HG03460 (cell line): ENCODE data around the gene KRTAP9-1.
"Not testable (repeated sequence)": the region's sequence is repeated elsewhere in the genome, so short reads cannot be mapped to it uniquely, and the experiment has no call there.

Source experiments
- ATAC-seq: cut with Tn5 transposase; IDR thresholded peaks from one replicate; pipeline ENCODE4 v1.9.1; 2021; ENCODE audit not compliant: unreplicated experiment

Gene KRTAP9-1

DNA sequence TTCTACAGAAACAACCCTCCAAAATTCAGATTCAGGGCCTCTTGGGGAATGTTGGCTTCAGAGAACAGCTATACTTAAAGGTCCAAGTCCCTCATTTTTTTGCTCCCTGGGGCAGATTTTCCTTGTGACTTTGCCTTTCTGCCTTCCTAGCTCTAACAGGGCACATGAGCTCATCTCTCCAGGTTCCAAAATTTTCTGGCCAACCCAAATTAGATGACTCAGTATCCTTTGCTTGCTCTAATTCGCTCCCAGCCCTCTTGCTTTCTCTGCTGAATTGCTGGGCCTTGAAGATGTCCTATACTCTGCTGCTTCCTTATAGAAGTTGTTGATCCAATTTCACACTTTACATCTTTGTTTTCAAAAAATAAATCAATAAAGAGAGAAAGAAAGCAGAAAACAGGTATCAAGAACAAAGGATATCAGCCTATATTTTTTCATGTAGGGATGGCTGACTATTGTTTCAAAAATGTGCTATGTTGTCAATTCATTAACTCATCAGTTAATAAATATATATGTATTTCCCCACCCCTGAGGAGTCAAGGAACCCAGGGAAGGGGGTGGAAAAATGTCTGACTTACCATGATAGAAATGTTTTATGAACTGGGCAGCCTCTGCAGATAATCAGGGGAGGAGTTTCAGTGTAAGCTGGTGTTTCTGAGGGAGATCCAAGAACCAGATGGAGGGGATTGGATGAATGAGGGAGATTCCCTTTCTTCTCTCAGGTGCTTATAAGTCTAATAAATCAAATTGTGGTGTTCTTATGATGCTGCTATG is 10.7 kb upstream of the KRTAP9-1 start:
- no peak for ATAC-seq

DNA sequence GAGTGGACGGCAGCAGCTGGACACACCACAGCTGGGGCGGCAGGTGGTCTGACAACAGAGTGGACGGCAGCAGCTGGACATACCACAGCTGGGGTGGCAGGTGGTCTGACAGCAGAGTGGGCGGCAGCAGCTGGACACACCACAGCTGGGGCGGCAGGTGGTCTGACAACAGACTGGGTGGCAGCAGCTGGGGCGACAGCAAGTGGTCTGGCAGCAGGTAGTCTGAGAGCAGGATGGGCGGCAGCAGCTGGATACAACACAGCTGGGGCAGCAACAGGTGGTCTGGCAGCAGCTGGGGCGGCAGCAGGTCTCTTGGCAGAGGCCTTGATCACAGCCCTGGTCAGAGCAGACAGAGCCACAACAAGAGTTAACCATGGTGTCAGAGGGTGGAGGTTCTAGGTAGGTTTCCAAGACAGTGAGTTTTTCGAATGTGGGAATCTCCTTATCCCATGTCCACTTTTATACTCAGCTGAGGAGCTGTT is 5.2 kb upstream of the KRTAP9-1 start, which contains the start of gene KRTAP4-1:
Gene KRTAP4-1, minus strand, starts transcription at position 432 of the 482 bp plus-strand sequence. Its CDS starts 57 bp downstream, at position 375.
- no peak for ATAC-seq

DNA sequence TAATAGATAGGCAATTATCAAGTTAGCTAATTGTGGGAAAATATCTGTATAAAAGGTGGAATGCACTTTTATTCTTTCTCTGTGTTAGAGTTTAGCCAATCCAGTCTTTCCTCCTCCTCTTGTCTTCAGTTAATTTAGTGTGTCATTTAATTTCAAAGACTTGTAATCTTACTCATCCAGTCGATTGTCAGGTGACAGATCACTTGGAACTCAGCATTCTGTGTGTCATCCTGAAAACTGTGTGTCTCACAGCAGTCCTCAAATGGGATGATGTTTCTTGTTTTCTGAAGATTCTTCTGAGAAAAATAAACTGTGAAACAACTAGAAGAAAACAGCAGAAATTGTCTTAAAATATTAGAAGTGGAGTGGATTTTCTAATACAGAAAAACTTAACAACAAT is 4.7 kb upstream of the KRTAP9-1 start:
- ATAC-seq = no peak

DNA sequence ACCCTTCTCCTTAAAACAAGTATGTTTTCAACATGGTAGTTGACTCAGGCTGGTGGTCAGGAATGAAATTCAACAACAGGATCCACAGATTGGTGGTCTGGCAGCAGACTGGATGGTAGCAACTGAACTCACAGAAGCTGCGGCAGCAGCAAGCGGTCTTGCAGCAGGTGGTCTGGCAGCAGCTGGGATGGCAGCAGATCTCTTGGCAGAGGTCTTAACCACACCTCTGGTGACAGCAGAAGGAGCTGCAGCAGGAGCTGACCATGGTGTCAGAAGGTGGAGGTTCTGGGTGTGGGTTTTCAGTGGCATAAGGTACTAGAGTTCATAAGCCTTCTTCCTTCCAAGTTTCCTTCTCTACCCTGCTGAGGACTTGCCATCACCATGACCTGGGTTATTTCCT is 2.8 kb upstream of the KRTAP9-1 start:
- ATAC-seq = no peak

DNA sequence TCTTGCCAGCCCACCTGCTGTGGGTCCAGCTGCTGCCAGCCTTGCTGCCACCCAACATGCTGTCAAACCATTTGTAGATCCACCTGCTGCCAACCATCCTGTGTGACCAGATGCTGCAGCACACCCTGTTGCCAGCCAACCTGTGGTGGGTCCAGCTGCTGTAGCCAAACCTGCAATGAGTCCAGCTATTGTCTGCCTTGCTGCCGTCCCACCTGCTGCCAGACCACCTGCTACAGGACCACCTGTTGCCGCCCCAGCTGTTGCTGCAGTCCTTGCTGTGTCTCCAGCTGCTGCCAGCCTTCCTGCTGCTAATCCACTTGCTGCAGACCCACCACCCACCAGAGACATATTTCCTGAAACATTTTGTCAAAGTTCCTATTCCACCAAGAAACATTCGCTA is 641 bp downstream of the KRTAP9-1 start:
- no peak for ATAC-seq

DNA sequence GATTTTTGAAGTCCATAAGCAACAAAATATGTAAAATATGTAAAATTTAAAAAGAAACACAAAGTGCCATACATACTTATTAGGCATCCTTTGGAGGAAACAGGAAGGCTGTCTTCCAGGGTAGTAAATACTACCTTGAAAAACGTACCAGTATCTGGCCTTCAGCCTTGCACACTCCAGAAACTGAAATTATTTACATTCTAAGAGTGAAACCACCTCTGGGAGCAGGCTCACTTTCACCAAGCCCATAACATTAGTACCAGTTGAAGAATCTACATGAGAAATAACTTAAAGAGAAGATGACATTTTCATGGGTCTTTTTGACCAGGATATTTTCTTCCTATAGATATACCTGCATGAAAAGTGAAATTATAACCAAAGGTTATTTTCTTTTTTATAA is 6.4 kb downstream of the KRTAP9-1 start:
- no peak for ATAC-seq

DNA sequence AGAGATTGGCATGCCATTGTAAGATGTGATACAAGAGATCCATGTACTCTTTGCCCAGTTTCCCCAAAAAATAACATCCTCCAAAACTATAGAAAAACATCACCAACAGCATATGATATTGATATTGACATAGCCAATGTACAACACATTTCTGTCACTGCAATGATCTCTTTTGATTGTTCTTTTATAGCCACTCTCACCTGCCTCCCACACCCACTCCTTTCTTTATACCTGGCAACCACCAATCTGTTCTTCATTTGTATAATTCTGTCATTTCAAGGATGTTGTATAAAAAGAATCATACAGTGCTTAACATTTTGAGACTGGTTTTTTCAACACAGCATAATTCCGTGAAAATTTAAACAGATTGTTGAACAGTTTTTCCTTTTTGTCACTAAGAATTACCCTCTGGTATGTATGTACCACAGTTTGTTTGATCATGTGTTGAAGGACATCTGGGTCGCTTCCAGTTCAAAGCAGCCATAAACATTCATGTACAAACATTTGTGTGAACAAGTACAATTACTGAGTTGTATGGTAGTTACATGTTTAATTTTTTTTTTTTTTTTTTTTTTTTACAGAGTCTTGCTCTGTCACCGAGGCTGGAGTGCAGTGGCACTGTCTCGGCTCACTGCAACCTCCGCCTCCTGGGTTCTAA is 9.9 kb downstream of the KRTAP9-1 start:
- no peak for ATAC-seq

DNA sequence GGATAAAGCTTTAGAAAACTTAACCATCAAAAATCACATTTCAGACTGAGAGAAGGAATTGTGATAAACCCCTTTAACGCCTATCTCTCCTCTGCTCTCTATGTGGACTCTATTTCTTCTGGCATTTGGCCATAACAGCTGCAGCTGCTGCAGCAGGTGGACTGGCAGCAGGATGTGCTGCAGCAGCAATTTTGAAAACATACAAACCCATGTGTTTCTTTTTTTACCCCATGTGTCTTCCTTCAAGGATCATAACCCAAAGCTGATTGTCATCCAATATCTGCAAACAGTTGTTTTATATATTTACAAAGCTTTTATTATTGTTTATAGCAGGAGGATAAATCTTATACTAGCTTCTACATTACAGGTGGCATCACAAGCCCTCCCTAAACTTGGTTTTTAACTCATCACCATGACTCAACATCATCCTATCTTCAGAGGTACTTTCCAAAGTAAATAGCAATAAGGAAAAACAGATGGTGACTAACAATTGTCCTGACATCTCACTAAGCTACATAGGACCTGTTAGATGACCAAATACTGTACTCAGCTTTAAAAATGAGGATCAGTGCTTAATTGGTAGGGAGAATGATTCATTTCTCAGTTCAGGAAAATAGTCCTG is 22.3 kb downstream of the KRTAP9-1 start:
- no peak for ATAC-seq

DNA sequence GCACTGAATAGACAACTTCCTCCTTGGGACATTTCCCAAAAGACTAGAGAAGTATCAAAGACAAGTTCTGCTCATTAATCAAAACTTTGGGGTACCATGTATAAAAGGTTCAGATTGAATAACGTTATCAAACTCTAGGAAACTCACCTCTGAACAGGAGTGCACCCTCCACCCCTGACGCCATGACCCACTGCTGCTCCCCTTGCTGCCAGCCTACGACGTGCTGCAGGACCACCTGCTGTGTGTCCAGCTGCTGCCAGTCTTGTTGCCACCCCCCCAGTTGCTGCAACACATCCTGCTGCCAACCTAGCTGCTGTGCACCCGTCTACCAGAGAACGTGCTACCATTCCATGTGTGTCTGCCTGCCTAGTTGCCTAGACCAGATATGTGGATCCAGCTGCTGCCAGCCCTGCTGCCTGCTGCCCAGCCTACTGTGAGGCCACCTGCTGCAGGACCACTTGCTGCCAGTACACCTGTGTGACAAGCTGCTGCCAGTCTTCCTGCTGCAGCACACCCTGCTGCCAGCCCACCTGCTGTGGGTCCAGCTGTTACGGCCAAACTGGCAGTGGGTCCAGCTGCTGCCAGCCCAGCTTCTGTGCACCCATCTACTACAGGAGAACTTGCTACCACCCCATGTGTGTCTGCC is 23.0 kb downstream of the KRTAP9-1 start:
- no peak for ATAC-seq

DNA sequence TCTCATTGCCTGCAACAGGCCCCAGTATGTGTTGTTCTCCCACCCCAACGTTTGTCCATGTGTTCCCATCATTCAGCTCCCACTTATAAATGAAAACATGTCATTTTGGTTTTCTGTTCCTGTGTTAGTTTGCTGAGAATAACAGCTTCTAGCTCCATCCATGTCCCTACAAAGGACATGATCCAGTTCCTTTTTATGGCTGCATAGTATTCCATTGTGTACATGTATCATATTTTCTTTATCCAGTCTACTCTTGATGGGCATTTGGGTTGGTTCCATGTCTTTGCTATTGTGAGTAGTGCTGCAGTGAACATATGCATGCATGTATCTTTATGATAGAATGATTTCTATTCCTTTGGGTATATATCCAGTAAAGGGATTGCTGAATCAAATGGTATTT is 26.0 kb downstream of the KRTAP9-1 start:
- ATAC-seq = no peak

DNA sequence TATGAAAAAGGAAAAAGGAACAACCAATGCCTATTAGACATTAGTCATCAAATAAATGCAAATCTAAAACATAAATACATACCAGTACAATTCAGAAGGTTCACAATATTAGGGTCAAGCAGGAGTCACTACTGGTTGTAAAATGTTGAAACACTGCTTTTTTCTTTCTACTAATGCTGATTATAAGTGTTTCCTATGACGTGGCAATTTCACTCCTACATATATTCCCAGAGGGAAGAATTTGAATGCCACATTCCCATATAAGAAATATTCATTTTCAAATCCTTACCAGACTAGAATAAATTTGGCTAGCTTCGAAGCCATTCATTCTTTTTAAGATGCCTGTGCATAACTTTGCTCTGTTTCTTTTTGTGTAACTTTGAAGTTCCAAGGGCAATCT is 34.1 kb downstream of the KRTAP9-1 start:
- no peak for ATAC-seq

DNA sequence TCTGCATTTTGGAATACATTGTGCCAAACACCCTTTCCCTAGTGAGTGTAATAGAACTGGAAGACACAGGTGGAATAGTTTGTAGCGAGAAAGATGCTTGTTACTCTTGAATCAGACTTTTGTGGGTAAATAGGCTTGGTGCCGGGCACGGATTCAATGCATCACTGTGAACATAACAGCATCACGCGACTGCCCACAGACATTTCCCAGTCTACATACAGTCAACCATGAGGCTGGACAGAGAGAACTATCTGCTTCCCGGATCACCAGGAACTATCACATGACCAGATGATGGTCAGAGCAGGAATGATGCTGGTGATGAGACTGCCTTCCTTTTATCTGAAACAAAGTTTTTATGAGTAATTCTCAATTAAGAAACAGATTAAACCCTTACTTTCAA is 36.4 kb downstream of the KRTAP9-1 start:
- no peak for ATAC-seq

DNA sequence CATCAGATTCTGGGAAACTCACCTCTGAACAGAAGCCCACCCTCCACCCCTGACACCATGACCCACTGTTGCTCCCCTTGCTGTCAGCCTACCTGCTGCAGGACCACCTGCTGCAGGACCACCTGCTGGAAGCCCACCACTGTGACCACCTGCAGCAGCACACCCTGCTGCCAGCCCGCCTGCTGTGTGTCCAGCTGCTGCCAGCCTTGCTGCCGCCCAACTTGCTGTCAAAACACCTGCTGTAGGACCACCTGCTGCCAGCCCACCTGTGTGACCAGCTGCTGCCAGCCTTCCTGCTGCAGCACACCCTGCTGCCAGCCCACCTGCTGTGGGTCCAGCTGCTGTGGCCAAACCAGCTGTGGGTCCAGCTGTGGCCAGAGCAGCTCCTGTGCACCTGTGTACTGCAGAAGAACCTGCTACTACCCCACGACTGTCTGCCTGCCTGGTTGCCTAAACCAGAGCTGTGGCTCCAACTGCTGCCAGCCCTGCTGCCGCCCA is 37.0 kb downstream of the KRTAP9-1 start, which contains the start of gene KRTAP9-2:
Gene KRTAP9-2, plus strand, starts transcription at position 51 of the 498 bp plus-strand sequence. Its CDS starts 7 bp downstream, at position 58.
- not testable (repeated sequence) for ATAC-seq

DNA sequence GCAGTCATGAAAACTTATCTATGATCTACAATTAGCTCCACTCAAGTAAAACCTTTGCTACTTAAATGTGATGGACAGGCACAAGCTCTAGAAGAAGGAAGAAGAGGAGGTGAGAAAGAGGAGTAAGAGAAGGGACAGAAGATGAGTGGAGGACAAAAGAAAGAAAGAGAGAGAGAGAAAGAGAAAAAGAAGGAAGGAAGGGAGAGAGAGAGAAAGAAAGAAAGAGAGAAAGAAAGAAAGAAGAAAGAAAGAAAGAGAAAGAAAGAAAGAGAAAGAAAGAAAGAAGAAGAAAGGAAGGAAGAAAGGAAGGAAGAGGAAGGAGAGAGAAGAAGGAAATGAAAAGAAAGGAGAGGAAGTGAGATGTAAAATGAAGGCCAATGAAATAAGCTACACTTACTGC is 40.4 kb downstream of the KRTAP9-1 start:
- no peak for ATAC-seq

DNA sequence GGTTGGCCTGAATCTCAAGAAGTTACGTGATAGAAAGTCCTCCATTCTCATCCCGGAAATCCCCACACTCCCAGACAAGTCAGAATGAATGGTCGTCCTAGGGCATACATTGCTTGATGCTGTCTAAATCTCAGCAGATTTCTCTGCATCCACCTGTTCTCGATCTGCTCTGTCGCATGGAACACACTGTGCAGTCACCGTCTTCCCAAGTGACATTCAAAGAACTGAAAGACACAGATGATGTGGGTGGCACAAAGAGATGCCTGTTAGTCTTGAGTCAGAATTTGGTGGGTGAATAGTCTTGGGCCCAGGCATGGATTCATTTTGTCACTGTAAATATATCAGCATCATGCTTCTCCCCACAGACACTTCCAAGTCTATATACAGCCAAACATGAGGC is 42.0 kb downstream of the KRTAP9-1 start:
- ATAC-seq = no peak

DNA sequence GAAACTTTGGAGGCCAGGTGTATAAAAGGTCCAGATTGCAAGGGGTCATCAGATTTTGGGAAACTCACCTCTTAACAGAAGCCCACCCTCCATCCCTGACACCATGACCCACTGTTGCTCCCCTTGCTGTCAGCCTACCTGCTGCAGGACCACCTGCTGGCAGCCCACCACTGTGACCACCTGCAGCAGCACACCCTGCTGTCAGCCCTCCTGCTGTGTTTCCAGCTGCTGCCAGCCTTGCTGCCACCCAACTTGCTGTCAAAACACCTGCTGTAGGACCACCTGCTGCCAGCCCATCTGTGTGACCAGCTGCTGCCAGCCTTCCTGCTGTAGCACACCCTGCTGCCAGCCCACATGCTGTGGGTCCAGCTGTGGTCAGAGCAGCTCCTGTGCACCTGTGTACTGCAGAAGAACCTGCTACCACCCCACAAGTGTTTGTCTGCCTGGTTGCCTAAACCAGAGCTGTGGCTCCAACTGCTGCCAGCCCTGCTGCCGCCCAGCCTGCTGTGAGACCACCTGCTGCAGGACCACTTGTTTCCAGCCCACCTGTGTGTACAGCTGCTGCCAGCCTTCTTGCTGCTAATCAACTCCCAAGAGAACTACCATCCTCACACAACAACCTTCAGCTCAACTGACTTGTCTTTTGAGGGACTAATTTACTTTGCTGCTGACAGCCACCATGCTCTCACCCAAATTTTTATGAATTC is 42.9 kb downstream of the KRTAP9-1 start, which contains the start of gene KRTAP9-3:
Gene KRTAP9-3, plus strand, starts transcription at position 51 of the 707 bp plus-strand sequence. Its CDS starts 53 bp downstream, at position 104.
- not testable (repeated sequence) for ATAC-seq

DNA sequence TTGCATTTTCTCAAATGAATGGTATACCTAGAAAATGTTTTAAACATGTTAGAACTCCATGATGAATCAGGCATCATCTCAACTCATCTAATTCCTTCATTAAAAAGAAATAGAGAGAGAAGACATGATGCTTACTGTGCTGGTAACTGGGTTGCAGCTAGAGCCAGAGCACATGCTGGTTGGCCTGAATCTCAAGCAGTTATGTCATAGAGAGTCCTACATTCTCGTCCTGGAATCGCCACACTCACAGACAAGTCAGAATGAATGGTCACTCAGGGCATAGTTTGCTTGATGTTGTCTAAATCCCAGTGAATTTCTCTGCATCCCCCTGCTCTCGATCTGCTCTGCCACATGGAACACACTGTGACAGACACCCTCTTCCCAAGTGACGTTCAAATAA is 47.4 kb downstream of the KRTAP9-1 start:
- not testable (repeated sequence) for ATAC-seq

DNA sequence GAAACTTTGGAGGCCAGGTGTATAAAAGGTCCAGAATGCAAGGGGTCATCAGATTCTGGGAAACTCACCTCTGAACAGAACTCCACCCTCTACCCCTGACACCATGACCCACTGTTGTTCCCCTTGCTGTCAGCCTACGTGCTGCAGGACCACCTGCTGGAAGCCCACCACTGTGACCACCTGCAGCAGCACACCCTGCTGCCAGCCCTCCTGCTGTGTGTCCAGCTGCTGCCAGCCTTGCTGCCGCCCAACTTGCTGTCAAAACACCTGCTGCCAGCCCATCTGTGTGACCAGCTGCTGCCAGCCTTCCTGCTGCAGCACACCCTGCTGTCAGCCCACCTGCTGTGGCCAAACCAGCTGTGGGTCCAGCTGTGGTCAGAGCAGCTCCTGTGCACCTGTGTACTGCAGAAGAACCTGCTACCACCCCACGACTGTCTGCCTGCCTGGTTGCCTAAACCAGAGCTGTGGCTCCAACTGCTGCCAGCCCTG is 48.3 kb downstream of the KRTAP9-1 start, which contains the start of gene KRTAP9-8:
Gene KRTAP9-8, plus strand, starts transcription at position 51 of the 489 bp plus-strand sequence. Its CDS starts 53 bp downstream, at position 104.
- ATAC-seq = not testable (repeated sequence)
